ENCODE data around the gene CCDC146.
"Not testable (repeated sequence)": the region's sequence is repeated elsewhere in the genome, so short reads cannot be mapped to it uniquely, and the experiment has no call there.

CCDC146 gene

DNA sequence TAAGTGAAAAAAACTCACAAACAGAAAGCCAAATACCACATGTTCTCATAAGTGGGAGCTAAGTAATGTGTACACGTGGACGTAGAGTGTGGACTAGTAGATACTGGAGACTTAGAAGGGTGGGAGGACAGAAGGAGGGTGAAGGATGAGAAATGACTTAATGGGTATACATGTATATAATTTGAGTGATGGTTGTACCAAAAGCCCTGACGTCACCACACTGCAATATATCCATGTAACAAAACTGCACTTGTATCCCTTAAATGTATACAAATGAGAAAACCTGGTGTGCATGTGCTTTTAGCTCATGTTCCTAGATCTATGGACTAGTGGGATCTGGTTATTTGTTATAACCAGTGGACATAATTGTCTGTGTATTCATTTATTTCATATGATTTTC lies 125.7 kb downstream of the CCDC146 start:
- no peak for DNase-seq

DNA sequence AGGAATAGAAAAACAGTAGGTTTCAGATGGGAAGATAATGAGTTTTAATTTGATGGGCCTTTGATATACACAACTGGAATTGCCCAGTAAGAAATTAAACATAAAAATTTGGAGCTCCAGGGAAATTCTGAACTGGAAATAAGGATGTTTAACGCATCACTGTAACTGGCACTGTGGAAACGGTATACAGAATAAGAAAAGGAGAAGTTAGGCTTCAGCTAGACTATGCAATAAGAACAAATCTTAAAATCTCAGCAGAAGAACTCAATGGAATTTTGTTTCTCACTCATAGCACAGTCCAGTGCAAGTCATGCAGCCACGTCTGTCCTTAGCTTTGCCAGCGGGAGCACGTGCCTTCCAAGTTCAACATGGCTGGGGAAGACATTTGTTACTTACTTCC lies 130.1 kb downstream of the CCDC146 start:
- DNase-seq: no peak

DNA sequence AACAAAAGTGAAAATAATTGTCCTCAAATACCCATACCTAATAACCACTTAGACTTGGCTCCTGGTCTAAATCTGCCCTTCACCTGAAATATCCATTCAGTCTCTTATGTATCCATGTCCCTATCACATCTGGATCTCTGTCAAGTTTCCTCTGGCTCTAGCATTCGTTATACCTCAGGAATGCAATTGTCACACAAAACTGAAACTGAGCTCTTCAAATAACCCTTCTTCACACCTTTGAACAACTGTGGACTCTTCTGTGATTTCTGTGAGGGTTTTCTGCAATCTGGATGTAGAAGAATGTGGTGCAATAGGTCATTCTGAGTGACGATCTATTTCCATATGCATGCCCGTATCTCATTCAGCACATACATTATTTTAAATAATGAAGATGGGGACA lies 130.7 kb downstream of the CCDC146 start:
- DNase-seq: no peak

DNA sequence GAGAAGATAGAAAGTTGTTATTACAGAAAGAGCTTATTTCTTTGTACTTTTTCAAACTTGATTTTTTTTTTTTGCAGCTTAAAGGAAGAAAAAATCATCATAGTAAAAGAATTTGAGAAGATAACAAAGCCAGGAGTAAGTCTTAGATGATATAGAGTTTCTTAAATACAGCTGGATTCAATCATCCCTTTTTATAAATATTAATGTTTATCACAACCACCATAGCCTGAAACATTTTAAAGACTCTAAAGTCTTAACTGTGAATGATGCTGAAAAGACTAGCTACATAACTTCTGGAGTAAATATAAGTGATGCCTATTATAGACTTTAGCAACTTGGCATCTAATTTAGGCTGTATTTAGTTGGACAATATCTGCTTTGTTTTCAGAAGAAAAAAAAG lies 132.0 kb downstream of the CCDC146 start:
- DNase-seq: no peak

DNA sequence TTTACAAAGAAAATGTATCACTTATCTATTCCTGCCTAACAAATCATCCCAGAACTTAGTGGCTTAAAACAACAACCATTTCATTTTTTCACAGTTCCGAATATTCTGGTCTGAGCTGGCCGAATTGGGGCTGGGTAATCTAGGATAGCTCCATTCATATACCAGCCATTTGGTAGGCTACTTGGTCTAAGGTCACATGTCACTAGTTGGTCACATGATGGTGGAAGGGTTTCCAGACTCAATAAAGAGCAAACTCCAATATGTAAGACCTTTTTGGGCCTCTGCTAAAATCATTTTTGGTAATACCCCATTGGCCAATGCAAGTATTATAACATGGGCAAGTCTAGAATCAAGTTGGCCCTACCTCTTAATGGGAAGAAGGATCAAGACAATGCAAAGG lies 132.5 kb downstream of the CCDC146 start:
- DNase-seq: no peak

DNA sequence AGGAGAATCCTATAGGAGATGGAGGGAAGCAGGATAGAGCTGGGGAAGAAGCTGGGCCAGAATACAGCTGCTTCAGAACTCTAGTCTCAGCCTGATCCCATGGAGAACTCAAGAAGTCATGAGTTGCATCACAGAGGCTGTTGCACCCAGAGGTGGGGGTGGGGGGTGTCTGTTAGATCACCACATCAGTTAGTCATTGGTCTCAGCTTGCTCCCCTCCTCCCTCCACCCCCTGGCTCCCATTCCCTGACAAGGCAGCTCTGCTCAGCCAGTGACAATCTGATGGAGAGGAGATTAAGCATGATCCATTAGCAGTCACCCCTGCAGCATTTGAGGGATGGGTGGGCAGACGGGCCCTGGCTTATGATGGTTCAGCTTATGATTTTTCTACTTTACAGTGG lies 135.6 kb downstream of the CCDC146 start:
- no peak for DNase-seq

DNA sequence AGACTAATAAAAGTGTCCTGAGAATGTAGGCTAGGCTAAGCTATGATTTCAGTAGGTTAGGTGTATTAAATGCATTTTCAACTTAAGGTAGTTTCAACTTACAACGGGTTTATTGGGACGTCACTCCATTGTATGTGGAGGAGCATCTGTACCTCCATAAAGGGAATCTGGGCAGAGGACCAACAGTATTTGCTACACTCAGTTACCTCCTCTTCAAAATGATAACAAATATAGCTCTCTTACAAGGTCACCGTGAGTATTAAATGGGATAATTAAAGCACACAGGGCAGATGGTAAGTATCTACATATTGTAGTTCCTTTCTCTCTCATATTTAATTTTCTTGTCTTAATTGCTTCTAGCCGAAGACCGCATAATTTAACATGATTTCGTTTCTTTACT lies 136.2 kb downstream of the CCDC146 start:
- no peak for DNase-seq

DNA sequence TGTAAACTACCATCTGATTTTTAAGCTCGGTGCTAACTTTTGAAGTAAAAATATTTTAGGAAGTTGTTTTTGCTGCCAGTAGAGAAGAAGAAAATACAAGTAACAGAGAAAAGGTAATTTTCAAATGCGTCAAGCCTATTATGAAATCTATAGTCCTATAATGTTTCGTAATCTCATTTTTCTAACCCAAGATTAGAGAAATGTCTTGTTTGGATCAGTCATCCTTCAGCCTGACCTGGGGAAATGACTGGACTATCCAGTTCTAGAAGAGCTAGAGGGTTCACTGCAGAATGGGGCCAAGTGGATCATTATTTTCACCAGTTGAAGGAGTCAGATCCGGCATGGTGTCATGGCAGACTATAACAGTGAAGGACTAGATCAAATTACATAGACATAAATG lies 139.9 kb downstream of the CCDC146 start:
- no peak for DNase-seq

DNA sequence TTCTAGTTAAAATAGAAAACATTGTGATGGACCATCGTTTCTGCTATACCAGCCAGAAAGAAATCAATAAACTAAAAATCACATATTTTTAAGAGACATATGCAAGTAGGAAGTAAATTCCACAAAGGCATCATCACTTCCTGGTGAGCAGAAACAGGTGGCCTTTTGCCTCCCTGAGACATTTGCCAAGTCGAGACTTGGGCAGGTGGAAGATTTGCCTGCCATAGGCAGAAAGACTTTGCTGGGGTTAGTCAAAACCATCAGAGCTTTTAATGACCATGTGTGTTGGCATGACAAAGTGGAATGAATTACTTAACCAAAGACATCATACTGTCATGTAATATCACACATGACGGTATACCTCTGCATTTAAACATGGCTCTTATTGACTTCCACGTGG lies 143.3 kb downstream of the CCDC146 start:
- no peak for DNase-seq

DNA sequence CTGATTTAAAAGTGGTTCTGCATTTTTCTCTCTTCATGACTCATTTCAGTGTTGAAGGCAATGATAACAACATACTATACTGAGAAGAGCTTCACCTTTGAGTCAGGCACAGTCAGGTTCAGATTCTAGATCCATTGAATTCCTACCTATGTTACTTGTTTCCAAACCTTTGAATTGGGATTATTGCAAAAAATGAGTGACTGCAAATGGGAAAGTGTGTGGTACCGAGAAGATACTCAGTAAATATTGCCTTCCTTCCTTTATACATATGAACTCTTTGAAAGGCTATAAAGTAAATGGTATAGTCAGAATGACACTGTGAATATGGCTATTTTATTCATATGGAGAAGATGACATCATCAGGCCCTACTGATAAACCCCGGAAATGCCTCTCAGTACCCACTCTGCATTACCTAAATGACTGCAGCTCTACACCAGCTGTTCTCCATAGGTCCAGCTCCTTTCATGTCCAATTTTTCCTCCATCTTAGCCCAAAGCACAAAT lies 143.9 kb downstream of the CCDC146 start:
- DNase-seq: no peak

DNA sequence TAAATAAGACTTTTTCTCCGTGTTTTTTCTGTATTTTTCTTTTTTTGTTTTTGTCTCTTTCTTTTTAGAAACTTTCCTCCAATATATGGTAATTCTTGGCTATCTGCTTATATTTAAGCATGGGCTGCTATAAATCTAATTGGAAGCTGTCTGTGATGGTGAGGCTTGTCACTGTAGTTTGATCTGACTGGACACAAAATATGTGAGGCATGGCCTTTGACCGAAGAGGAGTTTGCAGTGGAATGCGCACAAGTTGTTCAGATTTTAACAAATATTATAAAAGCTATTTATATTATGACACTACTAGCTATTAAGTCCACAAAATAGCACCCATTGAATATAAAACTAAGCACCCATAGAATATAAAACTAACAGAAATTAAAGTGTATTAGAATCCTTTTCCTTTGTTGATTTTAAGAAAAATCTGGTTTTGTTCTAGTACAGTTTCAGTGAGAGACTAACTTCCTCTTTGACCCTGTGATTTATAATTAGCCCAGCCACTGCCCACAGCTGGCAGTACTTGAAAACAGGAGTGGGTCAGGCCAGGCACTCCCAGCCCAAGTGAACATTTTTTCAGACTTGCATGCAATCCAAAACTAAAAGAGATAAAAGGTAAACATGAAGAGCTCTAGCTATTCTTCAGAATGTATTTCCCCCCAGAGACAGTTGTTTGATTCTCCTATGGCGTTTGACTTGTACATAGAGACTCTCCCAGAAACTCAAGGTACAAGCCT lies 147.1 kb downstream of the CCDC146 start:
- DNase-seq: no peak

DNA sequence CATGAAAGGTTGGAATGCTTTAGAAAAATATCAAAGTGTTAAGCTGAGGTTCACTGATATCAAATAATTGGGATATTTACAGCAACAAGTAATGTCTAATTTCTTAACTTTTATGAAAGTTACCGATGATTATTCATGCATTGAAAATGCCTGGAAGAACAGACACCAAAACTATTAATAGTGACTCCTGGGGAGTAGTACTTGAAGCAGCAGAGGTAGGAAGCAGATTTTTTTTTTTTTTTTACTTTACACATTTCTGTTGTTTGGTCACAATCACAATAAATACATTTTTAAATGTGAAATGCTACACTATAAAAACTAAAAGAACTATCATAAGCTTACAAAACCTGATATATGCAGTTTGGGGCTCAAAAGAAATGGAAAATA lies 147.7 kb downstream of the CCDC146 start:
- no peak for DNase-seq

DNA sequence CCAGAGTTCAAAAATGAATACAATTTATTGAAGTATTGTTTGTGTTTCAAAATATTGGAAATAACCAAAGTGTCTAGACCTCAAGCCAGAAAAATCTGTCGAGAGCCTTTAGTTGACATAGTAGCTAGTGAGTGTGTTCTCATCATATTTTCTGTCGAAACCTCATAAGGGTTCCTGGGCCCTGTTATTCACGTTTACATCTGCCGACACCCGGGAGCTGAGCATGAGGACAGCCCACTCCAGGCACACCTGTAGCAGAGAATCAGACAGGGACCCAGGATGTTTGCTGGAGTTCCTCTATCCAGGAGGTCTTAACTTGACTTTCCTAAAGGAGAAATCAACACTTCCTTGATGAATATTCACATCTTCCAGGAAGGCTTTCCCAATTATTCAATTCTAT lies 149.4 kb downstream of the CCDC146 start:
- DNase-seq: no peak

DNA sequence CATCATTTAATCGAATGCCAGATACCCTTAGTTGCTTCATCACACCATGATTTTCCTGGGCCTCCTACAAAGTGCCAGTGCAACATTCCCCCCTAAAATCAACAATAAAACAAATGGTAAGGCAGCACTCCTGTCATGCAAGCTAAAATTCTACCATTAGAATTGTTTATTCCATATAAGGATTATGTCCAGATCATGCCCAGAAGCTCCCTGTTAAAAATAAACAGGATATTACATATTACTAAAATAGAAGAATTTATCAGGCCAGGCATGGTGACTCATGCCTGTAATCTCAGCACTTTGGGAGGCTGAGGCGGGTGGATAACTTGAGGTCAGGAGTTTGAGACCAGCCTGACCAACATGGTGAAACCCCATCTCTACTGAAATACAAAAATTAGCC lies 153.2 kb downstream of the CCDC146 start:
- not testable (repeated sequence) for DNase-seq

DNA sequence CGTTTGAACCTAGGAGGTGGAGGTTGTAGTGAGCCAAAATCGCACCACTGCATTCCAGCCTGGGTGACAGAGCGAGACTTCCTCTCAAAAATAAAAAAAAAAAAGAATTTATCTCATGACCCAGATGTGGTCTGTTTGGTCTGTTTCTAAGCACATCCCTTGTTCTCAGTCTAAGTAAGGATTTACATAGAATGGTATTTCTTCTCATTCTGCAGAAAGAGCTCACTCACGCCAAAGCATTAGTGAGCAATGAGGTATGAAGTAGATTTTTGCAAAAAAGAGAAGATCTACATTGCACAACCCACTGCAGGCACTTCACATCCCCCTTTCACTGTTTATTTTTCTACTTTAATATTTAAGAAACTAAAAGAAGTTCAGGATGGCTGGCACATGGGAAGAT lies 153.7 kb downstream of the CCDC146 start:
- DNase-seq: no peak

DNA sequence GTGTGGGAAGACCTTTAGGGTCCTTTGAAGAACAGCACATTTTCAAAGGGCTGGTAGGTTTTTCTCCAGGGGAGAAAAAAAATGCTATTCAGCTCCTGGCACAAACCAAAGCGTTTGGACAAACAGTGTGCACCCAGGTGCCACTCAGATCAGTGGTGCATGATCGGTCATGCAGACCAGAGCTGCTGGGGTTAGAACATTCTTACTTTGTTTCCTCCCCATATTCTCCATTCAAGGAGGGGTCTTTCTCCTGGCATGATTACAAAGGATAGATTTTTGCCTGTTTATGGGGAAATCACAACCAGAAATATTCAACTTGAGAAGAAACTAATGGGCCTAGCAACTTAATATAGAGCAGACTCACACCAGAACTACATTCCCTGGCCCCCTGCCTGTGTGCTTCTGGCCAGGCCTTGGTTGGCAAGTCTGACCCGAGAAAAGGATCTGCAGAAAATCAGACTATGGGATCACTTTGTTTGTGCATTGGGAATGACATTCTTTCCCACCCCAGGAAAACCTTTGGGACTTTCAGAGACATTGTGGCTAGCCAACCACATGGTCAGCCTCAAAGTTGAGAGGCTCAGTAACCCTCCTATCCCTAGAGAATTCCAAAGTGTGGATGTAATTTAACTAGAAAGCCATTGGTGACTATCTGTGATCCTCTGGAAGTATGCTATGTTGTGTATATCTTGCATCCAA lies 159.5 kb downstream of the CCDC146 start:
- no peak for DNase-seq

DNA sequence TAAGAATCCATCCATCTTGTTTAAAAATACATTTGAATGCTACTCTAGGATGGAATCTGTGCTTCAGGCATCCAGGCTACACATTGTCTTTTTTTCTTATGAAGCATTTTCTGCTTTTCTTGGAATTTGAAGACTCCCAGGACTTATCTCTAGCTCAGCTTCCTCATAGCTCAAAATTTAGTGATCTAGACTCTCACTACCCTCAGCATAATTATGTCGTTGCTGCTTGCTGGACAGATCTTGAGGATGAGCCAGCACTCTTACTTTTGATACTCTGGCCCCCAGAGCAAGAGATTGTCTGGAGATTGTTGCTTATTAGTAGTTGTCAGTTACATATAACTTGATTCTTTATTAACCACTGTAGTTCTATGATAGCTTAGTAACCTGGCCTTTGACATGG lies 160.5 kb downstream of the CCDC146 start:
- no peak for DNase-seq

DNA sequence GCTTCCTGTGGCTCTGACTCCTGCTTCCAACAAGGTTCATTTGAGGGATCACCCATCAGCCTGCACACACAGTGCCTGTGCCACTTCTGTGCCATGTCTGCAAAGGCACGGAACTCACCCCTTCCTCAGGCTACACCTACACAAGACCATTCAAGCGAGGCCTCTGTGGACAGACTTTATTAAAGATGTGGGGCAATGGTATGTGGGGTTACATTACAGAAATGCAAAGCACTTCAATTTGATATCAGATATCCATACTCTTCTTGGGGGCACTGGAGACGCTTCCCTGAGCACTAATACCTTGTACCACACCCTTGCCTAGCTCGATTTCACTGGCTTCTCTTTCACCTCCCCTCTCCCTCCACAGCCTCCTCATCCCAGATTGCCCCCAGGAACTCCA lies 161.6 kb downstream of the CCDC146 start:
- DNase-seq: no peak

DNA sequence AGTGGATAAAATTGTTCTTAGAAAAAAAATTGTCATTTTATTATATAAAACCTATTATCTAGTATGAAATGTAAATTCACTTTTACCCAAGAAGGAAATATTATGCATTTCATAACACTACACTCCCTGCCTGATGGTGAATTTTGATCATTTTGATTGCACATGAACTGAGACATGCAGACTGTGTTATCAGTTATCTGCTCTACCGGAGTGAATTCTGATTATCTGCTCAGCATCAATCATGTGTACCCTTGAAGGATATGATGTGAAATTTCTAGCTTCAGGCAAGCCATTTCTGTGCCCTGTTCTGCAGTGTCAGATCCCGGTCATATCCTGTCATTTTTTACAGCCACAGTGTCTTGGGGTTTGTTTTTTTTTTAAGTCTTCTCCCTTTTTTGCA lies 162.2 kb downstream of the CCDC146 start:
- DNase-seq: no peak

DNA sequence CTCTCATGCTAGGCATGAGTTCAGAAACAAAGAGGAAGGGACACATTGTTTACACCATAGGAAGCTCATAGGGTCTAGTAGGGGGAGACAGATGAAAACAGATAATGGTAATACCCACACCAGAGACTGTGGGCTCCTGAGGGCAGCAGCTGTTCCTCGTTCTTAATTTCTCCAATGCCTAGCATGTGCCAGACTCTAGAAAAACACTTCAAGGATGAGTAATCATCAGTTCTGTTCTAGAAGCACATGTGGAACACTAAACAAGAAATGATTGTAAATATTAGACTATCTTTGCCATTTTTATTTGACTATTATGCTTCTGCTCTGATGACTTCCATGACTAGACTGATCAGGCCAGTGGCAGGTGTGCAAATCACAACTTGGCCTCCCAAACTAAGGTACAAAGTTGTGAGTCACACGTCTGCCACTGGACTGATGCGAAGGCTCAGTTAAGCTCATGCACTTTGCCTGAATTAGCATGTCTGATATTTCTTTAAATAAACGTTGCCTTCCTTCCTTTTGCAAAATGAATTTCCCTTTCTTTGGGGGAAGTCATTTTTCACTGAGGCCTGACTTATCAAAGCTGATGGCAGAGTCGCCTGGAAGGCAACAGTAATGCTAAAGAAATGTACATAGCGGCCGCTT lies 166.4 kb downstream of the CCDC146 start:
- no peak for DNase-seq

DNA sequence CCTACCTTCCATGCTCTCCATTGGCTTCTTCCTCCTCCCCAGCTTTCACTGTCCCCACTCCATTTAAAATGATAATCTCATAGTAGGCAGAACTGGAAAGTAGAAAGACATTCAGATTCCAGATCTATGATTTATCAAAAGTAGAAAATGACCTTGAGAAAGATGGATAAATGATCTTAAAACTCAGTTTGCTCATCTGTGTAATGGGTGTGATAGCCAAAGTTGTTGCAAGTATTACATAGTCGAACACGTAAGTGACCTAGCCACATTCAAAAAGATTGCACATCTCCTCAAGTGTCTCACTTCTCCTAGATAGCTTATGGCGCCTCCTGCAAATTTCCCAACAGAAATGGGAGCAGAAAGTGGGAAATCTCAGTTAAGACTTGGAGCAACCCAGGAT lies 167.0 kb downstream of the CCDC146 start:
- DNase-seq: no peak

DNA sequence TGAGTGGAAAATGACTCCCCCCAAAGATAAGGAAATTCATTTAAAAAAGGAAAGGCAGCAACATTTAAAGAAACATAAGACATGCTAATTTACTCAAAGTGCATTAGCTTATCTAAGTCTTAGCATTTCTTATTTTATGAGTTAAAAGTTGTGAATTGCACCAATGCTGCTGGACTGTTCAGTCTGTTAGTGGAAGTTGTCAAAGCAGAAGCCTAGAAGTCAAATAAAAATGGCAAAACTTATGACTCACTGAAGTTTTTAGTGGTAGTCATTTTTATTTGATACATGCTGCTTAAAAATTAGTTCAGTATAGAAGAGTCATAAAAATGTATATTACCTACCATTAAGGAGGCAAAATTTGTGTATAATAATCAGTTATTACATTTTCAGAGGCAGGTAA lies 168.0 kb downstream of the CCDC146 start:
- DNase-seq: no peak

DNA sequence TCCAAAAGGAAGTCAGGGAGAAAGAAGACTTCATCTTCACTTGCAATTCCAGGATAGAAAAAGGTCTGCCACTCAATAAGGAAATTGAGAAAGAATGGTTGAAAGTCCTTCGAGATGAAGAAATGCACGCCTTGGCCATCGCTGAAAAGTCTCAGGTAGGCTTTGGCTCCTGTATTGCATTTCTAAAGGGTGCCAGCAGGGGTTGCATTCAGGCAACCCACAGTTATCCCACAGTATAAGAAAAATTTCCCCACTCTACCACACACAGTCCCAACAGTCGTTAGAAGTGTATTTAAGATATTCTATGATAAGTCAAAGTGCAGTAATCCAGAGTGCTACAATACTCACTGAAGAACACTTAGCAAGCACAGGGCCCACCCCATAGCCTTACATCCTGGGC lies 170.6 kb downstream of the CCDC146 start:
- DNase-seq: no peak

DNA sequence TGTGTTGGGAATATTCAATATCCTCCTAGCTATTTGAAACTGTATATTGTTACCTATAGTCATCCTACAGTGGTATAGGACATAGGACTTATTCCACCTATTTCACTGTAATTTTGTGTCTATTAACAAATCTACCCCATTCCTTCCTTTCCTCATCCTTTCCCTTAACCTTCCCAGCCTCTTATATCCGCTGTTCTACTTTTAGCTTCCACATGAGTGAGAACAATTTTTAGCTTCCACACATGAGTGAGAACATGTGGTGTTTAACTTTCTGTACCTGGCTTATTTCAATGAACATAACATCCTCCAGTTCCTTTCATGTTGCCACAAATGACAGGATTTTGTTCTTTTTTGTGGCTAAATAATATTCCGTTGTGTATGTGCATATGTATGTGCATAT lies 173.1 kb downstream of the CCDC146 start:
- no peak for DNase-seq
